HG02870 (cell line): Measurements from ENCODE around the gene ZSCAN29.
"Not testable (repeated sequence)": the region's sequence is repeated elsewhere in the genome, so short reads cannot be mapped to it uniquely, and the experiment has no call there.

Source experiments
- ATAC-seq: cut with Tn5 transposase; IDR thresholded peaks from one replicate; pipeline ENCODE4 v1.9.1; 2021; ENCODE audit warnings: mild to moderate bottlenecking, moderate library complexity; ENCODE audit not compliant: unreplicated experiment

ZSCAN29 gene

GRCh38 chr15:43370975-43371974 is at the start of gene ZSCAN29, which contains the start of gene TUBGCP4:
TSS of gene ZSCAN29 (minus strand) at chr15:43371043. CDS start at chr15:43369913, 1,130 bp downstream.
TSS of gene TUBGCP4 (plus strand) at chr15:43371101. CDS start at chr15:43371355, 254 bp downstream.
- peak; percentile 75 for ATAC-seq

DNA sequence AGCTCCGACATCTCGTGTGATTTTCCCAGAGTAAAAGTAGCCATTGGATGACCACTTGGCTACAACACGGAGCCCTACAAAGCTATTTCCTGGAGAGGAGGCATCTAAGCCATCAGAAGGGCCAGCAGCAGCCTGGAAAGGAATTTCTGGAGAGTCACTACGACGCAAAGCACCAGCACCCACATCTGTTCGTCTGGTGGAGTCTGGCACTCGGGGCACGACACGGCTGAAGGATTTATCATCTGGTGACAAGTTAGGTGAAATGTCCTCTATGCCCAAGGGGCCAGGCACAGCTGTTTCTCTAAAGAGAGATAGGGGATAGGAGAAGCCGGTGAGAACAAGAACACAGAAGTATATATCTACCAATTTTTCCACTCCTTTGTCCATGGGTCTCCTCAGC is 49.6 kb upstream of the ZSCAN29 start:
- ATAC-seq = no peak

DNA sequence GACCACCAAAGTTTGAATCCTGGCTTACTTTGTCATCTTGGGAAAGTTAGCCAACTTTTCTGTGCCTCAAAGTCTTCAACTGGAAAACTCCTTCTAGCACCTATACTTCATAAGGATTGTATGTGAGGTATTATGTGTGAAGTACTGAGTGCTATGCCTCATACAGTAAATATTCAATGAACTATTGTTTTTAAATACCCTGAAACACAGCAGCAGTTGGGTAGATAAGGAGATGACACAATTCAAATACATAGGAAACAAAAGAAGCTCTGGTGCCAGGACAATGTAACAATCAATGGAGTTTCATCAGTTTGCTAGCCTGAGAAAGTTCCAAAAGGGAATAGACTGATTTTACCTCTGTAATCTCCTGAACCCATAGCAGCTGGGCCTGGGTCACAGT is 43.4 kb upstream of the ZSCAN29 start:
- no peak for ATAC-seq

GRCh38 chr15:43412096-43412495 is 41.3 kb upstream of the ZSCAN29 start:
- ATAC-seq = no peak

DNA sequence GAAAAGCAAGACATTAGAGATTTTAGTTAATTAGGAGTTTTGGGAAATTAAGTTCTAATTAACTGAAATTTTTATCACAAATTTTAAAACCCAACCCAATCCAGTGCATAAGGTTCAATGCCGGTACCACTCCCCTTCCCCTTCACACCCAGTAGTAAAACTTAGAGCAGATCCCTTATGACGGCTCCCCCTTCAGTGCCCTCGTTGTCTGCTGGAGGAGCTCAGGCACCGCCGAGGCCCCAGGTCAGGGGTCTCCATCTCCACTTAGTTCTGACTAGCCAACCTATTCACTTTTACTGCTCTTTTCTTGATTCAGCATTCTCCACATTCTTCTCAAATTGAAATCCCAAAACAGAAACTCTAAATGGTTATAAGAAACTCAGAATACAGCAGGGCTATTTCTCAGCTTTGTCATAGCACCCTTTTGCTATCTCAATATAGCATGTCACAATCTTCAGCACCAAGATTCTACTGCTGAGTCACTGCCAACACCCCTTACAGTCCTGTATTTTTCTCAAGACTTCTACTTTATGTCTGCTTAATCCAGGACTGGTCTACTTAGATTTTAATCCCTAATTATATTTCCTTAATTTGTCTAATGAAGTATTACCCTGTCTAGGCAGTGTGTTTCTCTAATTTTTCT is 39.9 kb upstream of the ZSCAN29 start:
- no peak for ATAC-seq

DNA sequence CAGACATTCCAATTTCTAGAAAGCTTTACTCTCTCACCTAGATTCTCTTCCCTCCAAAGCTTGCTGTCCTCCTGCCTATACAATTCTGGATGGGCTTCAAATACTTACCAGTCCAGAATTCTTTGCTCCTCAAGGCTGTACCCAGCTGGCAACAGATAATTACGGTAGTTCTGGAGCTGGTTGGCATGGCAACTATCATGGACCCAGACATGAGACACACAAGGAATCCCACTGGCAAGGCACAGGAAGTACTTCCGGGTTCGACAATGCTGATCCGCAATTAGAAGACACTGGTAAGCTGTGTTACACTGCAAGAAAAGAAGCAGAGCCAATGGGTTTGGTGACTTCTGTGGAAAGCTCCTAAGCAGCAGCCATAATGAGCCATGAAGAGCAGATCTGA is 37.9 kb upstream of the ZSCAN29 start:
- no peak for ATAC-seq

GRCh38 chr15:43406808-43407207 is 36.0 kb upstream of the ZSCAN29 start:
- ATAC-seq = no peak

DNA sequence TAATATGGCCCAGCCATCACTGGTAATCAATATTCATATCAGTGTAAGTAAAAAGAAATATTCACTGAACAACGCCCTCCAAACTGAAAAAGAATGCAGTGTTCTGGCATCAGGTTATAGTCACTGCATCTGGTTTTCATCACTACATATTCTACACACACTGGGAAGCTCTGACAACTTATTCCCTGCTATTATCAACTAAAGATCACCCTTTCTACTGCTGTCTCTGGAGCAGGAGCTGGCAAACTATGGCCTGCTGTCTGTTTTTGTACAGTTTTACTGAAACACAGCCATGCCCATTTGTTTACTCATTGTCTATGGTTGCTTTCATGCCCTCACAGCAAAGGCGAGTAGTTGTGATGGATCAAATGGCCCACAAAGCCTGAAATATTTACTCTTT is 35.3 kb upstream of the ZSCAN29 start:
- no peak for ATAC-seq

- no peak for ATAC-seq
These were observed 33.3 kb upstream of the ZSCAN29 start for GRCh38 chr15:43404130-43404529.

DNA sequence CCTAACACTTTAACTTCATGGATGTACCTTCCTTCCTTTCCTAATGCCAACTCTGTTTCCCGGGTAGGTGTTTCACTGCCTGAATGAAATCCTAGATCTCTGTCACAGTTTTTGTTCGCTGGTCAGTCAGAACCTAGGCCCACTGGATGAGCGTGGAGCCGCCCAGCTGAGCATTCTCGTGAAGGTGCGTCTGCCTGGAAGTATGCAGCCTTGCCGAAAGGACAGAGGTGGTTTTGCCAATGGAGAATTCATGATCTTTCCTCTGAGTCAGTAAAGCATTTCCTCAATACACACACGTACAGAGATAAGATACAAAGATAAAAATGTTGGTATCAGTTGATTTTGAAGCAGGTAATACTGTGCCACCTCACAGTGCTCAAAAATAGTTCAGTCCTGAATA is 32.8 kb upstream of the ZSCAN29 start:
- no peak for ATAC-seq

- ATAC-seq = no peak
These were observed 31.4 kb upstream of the ZSCAN29 start for GRCh38 chr15:43402255-43402654.

- ATAC-seq = not testable (repeated sequence)
These were observed 22.7 kb upstream of the ZSCAN29 start for GRCh38 chr15:43393592-43393991.

DNA sequence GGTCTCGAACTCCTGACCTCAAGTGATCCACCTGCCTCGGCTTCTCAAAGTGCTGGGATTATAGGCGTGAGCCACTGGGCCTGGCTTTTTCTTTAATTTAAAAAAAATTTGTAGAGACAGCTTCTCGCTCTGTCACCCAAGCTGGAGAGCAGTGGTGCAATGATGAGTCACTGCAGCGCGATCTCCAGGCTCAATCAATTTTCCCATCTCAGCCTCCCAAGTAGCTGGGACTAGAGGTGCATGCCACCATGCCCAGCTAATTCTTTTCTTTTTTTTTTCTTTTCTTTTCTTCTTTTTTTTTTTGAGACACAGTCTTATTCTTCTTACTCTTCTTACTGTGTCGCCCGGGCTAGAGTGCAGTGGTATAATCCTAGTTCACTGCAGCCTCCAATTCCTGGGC is 19.9 kb upstream of the ZSCAN29 start:
- no peak for ATAC-seq

- ATAC-seq = no peak
These were observed 12.2 kb upstream of the ZSCAN29 start for GRCh38 chr15:43383070-43383469.

GRCh38 chr15:43382310-43382709 is 11.5 kb upstream of the ZSCAN29 start:
- ATAC-seq = no peak

- ATAC-seq = no peak
These were observed 7.8 kb upstream of the ZSCAN29 start for GRCh38 chr15:43378601-43379000.

GRCh38 chr15:43376017-43376705 is 5.3 kb upstream of the ZSCAN29 start:
- peak; percentile 55 for ATAC-seq

DNA sequence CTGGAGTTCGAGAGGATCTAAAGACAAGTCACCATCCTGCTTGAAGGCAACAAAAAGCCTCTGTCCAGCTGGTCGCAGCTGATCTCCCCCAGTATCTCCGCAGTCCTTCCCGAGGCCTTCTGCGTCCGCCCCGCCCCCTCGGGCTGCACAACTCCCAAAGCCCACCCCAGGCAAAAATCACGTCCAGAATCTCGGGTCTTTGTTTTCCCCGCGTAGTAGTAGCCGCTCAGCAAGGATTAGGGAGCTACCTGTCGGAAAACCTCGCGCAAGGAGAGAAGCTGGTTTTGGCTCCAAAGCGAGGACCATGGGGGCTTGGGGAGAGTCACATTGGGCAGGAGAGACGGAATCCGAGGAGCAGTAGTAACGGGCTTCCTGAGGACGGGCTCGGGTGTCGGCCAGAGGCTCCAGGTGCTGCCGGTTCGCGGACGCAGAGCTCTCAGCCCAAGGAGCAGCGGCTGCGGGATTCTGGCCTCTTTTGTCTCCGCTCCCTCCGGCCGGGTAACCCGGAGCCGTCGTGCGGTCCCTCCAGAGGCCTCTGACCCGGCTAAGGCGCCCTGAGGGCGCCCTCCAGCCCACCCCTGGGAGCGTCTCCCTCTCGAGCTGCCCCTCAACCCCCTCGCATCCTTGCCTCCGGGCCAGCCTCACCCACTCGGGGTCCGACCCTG is 401 bp downstream of the ZSCAN29 start:
- peak; percentile 36 for ATAC-seq

DNA sequence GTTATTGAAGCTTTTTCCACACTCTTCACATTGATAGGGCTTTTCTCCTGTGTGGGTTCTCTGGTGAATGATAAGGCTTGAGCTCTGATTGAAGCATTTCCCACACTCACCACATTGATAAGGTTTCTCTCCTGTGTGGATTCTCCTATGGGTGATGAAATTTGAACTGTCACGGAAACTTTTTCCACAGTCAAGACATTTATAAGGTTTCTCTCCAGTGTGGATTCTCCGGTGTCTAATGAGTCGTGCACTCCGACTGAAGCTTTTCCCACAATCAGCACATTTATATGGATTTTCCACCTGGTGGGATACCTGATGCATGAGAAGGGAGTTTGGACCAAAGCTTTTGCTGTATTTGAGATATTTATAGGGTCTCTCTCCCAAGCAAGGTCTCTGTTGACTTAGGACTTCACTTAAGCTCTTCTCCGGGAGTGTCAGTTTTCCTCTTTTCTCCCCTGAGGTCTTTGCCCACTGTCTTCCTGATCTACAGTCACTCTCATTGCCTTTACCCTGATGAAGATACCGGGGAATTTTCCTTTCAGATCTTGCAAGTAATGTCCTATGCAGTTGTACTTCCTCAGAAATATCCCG is 9.4 kb downstream of the ZSCAN29 start:
- ATAC-seq = no peak

DNA sequence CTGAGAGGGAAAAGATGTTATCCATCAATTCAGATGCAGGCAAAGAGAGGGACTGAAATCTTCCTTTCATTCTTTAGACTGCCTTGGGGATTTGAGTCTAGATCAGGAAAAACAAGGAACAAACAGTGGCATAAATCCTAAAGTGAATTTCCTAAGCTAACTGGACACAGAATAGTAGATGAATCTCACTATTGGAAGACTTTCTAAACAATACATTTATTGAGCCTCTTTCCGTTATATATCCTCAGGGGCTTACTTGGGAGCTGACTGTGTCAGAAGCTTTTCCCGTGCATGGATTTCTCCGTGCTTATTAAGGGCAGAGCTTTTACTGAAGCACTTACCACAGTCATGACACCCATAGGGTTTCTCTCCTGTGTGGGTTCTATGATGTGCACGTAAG is 10.0 kb downstream of the ZSCAN29 start:
- no peak for ATAC-seq
